GM18505 (cell line): ENCODE data around the gene CATSPERE.
"Not testable (repeated sequence)": the region's sequence is repeated elsewhere in the genome, so short reads cannot be mapped to it uniquely, and the experiment has no call there.

Source experiments
- ATAC-seq: cut with Tn5 transposase; IDR thresholded peaks from one replicate; pipeline ENCODE4 v1.9.1; 2021; ENCODE audit not compliant: unreplicated experiment
- POLR2A ChIP-seq: IDR thresholded peaks from 4 replicates; pipeline ENCODE4 v1.6.1; 2011; ENCODE audit warnings: borderline replicate concordance; ENCODE audit not compliant: insufficient read depth, insufficient read length; ENCODE audit errors: extremely low read depth

The CATSPERE gene

GRCh38 chr1:244515680-244516079 lies 54.6 kb downstream of the CATSPERE start:
- TF ChIP-seq POLR2A: no peak
- no peak for ATAC-seq

DNA sequence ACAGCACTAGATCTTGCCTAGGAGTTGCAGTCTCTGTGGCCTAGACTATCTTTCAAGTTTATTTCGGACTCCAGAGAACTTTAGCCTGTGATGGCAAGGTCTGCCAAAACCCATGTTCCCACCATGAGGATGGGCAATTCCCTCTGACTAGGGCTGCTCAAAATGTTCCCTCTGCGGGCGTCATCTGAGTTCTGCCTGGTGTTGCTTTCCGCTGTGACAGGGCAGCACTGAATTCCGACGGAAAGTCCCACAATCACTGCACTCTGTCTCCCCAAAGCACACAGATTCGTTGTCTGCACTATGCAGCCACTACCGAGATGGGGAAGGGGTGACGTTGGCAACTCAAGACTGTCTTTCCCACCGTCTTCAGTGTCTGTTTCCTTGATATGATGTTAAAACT lies 75.2 kb downstream of the CATSPERE start:
- TF ChIP-seq POLR2A: no peak
- ATAC-seq: no peak

DNA sequence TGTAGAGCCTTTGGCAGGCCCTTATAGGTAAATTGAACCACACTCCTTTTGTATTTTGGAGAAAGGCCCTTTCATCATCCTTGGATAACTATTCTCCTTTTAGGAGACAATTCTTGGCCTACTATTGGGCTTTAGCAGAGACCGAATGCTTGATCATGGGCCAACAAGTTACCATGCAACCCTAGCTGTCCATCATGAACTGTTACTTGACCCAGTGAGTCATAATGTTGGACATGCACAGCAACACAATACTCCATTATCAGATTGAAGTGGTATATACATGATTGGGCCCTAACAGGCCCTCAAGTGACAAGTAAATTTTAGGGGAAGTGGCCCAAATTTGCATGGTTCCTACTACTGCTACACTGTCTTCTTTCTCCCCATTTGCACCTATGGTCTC lies 84.4 kb downstream of the CATSPERE start:
- ATAC-seq: no peak
- TF ChIP-seq POLR2A: no peak

GRCh38 chr1:244548558-244549115 lies 87.6 kb downstream of the CATSPERE start:
- ATAC-seq: no peak
- TF ChIP-seq POLR2A: no peak

DNA sequence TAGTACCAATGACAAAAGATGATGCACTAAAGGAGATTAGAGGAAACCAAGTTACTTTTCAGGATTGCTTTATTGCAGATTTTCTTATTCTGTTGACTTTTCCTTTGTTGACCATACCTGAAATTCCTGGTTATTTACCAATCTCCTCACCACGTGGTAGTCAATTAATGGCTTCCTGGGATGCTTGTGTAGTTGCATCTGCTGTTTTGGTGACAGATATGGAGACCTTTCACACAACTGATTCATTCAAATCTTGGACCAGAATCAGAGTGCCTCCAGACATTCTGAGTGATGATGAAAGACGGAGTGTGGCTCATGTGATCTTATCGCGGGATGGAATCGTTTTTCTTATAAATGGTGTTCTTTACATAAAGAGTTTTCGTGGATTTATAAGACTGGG lies 91.3 kb downstream of the CATSPERE start:
- ATAC-seq: no peak
- TF ChIP-seq POLR2A: no peak

DNA sequence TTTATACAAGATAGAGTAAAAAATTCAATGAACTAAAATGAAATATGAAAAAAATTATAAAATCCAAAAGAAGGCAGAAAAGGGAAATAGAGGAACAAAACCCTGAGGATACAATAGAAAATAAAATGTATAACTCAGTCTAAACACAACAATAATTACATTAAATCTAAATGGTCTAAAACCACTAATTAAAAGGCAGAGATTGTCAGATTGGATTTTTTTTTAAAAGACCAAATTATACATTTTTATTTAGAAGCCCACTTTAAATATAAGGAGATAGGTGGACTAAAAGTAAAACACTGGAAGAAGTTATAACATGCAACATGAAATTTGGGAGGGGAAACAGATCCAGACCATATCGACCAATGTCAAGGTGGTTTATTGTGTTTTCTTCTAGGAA lies 95.2 kb downstream of the CATSPERE start:
- no peak for ATAC-seq
- TF ChIP-seq POLR2A: no peak

- no peak for TF ChIP-seq POLR2A
Observed at GRCh38 chr1:244557565-244557964, 96.5 kb downstream of the CATSPERE start.

GRCh38 chr1:244559561-244559960 lies 98.5 kb downstream of the CATSPERE start:
- no peak for ATAC-seq
- no peak for TF ChIP-seq POLR2A

More at GRCh38 chr1:244557565-244557964, 96.5 kb downstream of the CATSPERE start:
- ATAC-seq: no peak

DNA sequence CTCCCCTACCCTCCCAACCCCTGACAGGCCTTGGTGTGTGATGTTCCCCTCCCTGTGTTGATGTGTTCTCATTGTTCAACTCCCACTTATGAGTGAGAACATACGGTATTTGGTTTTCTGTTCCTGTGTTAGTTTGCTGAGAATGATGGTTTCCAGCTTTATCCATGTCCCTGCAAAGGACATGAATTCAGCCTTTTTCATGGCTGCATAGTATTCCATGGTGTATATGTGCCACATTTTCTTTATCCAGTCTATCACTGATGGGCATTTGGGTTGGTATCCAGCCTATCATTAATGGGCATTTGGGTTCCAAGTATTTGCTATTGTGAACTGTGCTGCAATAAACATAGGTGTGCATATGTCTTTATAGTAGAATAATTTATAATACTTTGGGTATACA lies 101.8 kb downstream of the CATSPERE start:
- ATAC-seq: not testable (repeated sequence)

- no peak for ATAC-seq
Observed at GRCh38 chr1:244573768-244574167, 112.7 kb downstream of the CATSPERE start.

DNA sequence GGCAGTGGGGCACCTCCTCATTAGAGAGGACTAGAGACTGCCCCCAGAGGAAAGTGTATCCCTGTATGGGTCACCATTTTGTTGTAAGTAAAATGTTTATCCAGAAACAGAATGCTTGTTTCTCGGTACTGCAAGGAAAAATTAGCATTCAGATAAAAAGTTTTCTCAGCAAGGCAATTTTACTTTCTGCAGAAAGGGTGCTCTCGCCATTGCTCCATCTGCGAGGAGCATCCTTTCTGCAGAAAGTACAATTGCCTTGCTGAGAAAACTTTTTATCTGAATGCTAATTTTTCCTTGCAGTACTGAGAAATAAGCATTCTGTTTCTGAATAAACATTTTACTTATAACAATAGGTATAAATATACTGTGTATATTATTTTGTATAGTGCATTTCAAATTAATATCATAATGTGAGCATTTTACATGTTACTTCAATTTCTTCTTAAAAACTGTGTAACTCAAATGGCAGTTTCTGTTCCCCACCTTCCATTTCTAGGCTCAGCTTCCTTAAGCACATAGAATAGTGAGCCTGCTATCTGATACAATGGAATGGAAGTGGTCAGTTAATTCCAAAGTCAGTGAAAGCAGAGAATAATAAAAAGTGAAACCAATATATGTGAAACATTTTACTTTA lies 115.3 kb downstream of the CATSPERE start:
- TF ChIP-seq POLR2A: no peak
- ATAC-seq: no peak

More at GRCh38 chr1:244573768-244574167, 112.7 kb downstream of the CATSPERE start:
- no peak for TF ChIP-seq POLR2A

DNA sequence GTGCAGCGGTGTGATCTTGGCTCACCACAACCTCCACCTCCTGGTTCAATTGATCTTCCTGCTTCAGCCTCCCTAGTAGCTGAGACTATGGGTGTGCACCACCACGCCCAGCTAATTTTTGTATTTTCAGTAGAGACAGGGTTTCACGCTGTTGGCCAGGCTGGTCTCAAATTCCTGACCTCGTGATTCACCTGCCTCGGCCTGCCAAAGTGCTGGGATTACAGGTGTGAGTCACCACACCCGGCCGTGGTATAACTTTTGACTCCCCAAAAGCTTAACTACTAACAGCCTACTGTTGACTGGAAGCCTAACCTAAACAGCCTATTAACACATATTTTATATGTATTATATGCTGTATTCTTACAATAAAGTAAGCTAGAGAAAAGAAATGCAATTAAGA lies 117.1 kb downstream of the CATSPERE start:
- not testable (repeated sequence) for ATAC-seq

- no peak for ATAC-seq
- TF ChIP-seq POLR2A: no peak
Observed at GRCh38 chr1:244583358-244583982, 122.4 kb downstream of the CATSPERE start.

DNA sequence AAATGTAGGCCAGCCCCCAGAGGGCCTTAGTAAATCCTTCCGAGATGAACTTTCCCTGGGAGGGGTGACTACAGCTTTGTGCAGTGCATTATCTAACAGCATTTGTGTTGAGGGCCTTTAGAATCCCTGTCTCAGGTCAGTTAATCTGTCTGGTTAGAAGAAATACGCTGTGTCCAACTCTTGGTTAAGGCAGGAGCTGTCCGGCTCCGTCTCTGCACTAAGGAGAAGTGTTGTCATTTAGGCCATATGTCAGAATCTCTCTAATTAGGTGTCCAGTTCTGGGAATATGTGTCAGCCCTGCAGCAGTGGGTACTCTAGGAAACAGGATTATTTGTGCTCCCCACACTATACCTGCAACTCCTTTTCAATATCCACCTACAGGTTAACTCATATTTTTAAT lies 124.8 kb downstream of the CATSPERE start:
- no peak for ATAC-seq
- TF ChIP-seq POLR2A: no peak

GRCh38 chr1:244590670-244591069 lies 129.6 kb downstream of the CATSPERE start:
- no peak for ATAC-seq
- TF ChIP-seq POLR2A: no peak

GRCh38 chr1:244598611-244599010 lies 137.5 kb downstream of the CATSPERE start:
- TF ChIP-seq POLR2A: no peak
- ATAC-seq: no peak
